Tibial nerve (tissue), 4 donors: ENCODE measurements around the gene MOB3A. TPM values are rescaled to one million over a fixed set of nuclear protein-coding genes. Genes with fewer than 3 reads are reported as not detected.

Experiments
- DNase-seq, 2 donors: peaks; one replicate each; pipeline ENCODE4 v3.0.0-alpha.2; 2019; ENCODE audit warnings: low spot score in 2 of 2
- H3K27ac ChIP-seq, 4 donors: fragments of 200-600 bp; sonication (generic) in 3 of 4; one replicate each; pipeline ENCODE4 v1.5.1; 2017 to 2019; ENCODE audit warnings: mild to moderate bottlenecking in 1 of 4
- H3K27me3 ChIP-seq, 2 donors: fragments of 200-600 bp; sonication (generic) in 1 of 2; one replicate each; pipeline versions ENCODE4 v1.5.1 to v1.6.0; 2017 to 2019
- H3K36me3 ChIP-seq, 3 donors: fragments of 200-600 bp; sonication (generic); one replicate each; pipeline ENCODE4 v1.5.1; 2018 to 2019
- H3K4me1 ChIP-seq, 4 donors: fragments of 200-600 bp; sonication (generic) in 3 of 4; one replicate each; pipeline ENCODE4 v1.5.1; 2017 to 2019
- H3K4me3 ChIP-seq, 4 donors: fragments of 200-600 bp; sonication (generic) in 3 of 4; one replicate each; pipeline ENCODE4 v1.5.1; 2017 to 2019; ENCODE audit warnings: mild to moderate bottlenecking in 1 of 4, moderate library complexity in 1 of 4
- H3K9me3 ChIP-seq, 4 donors: fragments of 200-600 bp; sonication (generic) in 3 of 4; one replicate each; pipeline ENCODE4 v1.5.1; 2017 to 2019
- CTCF ChIP-seq, 5 experiments: fragments of 200-600 bp in 3 of 5; fragments of 450-650 bp in 2 of 5; sonication (generic) in 3 of 5; IDR thresholded peaks; one replicate each; pipeline ENCODE4 v1.5.1; 2016 to 2019; ENCODE audit warnings: antibody characterized with exemption in 5 of 5, mild to moderate bottlenecking in 3 of 5, moderate library complexity in 2 of 5
- EP300 ChIP-seq, 2 donors: sonication (generic); formaldehyde crosslinking; IDR thresholded peaks; one replicate each; pipeline ENCODE4 v1.6.1; 2017; ENCODE audit warnings: antibody characterized with exemption in 2 of 2, mild to moderate bottlenecking in 1 of 2
- POLR2A ChIP-seq, 2 donors: fragments of 450-650 bp; IDR thresholded peaks; one replicate each; pipeline ENCODE4 v1.6.1; 2017; ENCODE audit warnings: antibody characterized with exemption in 2 of 2, mild to moderate bottlenecking in 2 of 2, moderate library complexity in 2 of 2
- WGBS, 2 donors: methylation state at CpG; one replicate each; pipeline ENCODE4 v1.1.5; 2018; 5-methylcytosine and 5-hydroxymethylcytosine counted together
- total RNA-seq, 4 donors: library from RNA; depleted of rRNA; stranded (reverse); fragments of >200 nt; gene quantifications; one replicate each; pipeline ENCODE4 v1.1.0, GENCODE V29; 2016

MOB3A gene
- total RNA-seq, 4 donors from 2014 or later: 31.7 to 70.8 (median 35.2) TPM

DNA sequence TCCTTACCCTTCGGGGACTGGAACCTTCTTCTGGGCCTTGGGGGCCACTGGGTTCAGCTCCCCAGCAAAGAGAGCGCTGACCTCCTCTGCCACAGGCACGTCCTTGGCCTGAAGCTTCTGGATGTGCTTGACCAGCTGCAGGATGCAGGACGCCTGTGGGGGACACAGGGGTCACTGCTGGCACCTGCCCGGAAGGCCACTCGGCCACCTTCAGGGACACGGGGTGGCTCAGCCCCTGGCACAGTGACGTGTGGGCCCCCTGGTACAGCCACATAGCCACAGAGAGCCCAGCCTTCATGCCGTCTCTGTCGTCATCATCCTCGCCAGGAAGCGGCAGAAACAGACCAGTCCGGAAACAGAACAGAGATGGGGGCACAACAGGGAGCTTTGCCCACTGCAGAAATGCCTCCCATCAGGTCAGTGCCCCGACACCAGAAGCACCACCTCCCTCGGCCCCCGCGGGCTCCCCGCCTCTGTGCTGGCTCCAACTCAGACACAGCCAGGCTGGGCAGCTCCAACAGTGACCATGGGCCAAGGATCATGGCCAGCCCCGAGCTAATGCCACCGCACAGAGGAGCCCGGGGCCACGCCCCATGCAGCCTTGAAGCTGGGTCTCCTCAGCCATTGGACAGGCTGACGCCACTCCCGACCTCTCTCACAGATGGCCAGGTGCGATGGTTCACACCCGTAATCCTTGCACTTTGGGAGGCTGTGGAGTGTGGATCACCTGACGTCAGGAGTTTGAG, 21.3 kb upstream of the MOB3A start:
- no peak for DNase-seq
- 94% methylated on average over 19 of the region's 27 CpGs for WGBS, 2 donors
- Histone ChIP-seq H3K27me3 (no peaks in the 10 kb centered on the region), H3K9me3 (no peaks in the 10 kb centered on the region), H3K27ac (no peak overlapping the region), H3K4me1 (peaks cover 0 to 2% (median 0%) of the 10 kb centered on the region in 4 donors), H3K4me3 (no peak overlapping the region), H3K36me3 (peaks cover 11 to 100% (median 76%) of the 10 kb centered on the region in 3 donors)
- TF ChIP-seq EP300 (IDR thresholded peaks at IDR 0.05) (no peak), CTCF (IDR thresholded peaks at IDR 0.05) (no peak), POLR2A (IDR thresholded peaks at IDR 0.05) (no peak)

DNA sequence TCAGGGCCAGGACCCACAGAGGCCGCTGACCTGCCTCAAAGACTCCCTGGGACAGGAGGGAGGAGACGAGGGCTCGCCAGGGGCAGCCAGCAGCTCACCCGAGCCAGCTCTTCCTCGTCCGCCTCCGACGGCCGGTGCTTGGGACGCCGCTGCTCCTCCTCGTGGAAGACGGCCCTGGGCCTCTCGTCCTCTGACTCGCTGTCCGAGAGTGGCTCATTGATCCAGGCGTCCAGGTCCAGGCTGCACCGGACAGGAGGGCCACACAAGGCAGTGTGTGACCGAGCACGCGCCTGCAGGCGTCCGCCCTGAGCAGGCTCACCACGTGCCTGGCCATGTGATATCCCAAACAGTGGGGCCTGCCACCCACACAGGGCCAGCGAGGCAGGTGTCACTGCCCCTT, 20.4 kb upstream of the MOB3A start:
- peaks cover 11 to 100% (median 70%) of the 10 kb centered on the region in 3 donors for H3K36me3 ChIP-seq
- no peak for DNase-seq

GRCh38 chr19:2115911-2116426, 19.8 kb upstream of the MOB3A start:
- H3K27ac ChIP-seq: no peak overlapping the region
- no peak for DNase-seq
- H3K9me3 ChIP-seq: no peaks in the 10 kb centered on the region
- H3K27me3 ChIP-seq: no peaks in the 10 kb centered on the region
- H3K36me3 ChIP-seq: peaks cover 15 to 100% (median 71%) of the 10 kb centered on the region in 3 donors
- TF ChIP-seq CTCF (IDR thresholded peaks at IDR 0.05) (no peak), EP300 (IDR thresholded peaks at IDR 0.05) (no peak), POLR2A (IDR thresholded peaks at IDR 0.05) (no peak)
- peaks cover 0 to 2% (median 0%) of the 10 kb centered on the region in 4 donors for H3K4me1 ChIP-seq
- no peak overlapping the region for H3K4me3 ChIP-seq
- WGBS, 2 donors: 88% methylated on average over 11 to 24 of the region's 24 CpGs

More for the DNA sequence above, 20.4 kb upstream of the MOB3A start:
- Histone ChIP-seq H3K4me1 (peaks cover 0 to 2% (median 0%) of the 10 kb centered on the region in 4 donors), H3K27me3 (no peaks in the 10 kb centered on the region), H3K27ac (no peak overlapping the region), H3K9me3 (no peaks in the 10 kb centered on the region), H3K4me3 (no peak overlapping the region)
- TF ChIP-seq CTCF (IDR thresholded peaks at IDR 0.05) (no peak), EP300 (IDR thresholded peaks at IDR 0.05) (no peak), POLR2A (IDR thresholded peaks at IDR 0.05) (no peak)
- WGBS, 2 donors: 88 to 92% methylated on average over 16 to 25 of the region's 25 CpGs

DNA sequence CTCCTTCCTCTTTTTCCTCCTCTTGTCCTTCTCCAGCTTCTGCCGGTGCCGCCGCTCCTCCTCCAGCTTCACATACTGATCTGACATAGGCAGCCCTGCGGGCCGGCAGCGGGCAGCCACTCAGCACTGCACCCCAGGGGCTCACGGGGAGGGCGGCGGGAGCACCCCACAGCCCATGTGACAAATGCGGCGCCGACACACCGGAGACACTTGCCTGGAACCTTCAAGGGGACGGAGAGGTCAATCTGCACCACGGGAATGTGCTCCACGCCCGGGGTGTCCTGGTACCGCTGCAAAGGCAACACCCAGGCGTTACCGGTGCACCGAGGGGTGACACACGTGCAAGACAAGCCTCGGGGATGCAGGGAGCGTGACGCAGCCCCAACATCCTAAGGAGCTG, 19.2 kb upstream of the MOB3A start:
- Histone ChIP-seq H3K4me1 (peaks cover 0 to 2% (median 0%) of the 10 kb centered on the region in 4 donors), H3K9me3 (no peaks in the 10 kb centered on the region), H3K36me3 (peaks cover 13 to 100% (median 71%) of the 10 kb centered on the region in 3 donors), H3K27me3 (no peaks in the 10 kb centered on the region), H3K4me3 (no peak overlapping the region), H3K27ac (no peak overlapping the region)
- DNase-seq: no peak
- 91 to 92% methylated on average over 15 to 21 of the region's 25 CpGs for WGBS, 2 donors
- TF ChIP-seq POLR2A (IDR thresholded peaks at IDR 0.05): no peak
- TF ChIP-seq CTCF (IDR thresholded peaks at IDR 0.05): no peak
- no peak for TF ChIP-seq EP300 (IDR thresholded peaks at IDR 0.05)

DNA sequence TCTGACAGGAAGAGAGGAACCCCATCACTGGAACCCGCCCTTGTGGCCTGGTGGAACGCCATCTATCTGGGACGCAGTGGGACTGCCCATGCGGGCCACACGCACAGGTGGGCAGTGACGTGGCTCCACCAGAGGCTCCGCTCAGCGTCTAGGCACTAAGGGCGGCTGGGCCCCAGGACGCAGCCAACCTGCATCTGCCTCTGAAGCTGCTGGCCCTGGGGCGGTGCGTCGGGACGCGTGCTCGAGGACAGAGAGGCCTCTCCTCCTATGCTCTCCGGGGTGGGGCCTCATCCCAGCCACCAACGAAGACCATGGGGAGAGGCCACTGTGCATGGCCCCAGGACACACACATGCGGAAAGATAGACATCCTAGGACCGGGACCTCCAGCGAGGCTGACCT, 18.7 kb upstream of the MOB3A start:
- H3K36me3 ChIP-seq: peaks cover 11 to 100% (median 74%) of the 10 kb centered on the region in 3 donors
- no peak for DNase-seq
- H3K27ac ChIP-seq: peak overlapping the region in 1 of 4 donors; percentile 19
- H3K9me3 ChIP-seq: no peaks in the 10 kb centered on the region
- 86 to 91% methylated on average over 7 to 21 of the region's 21 CpGs for WGBS, 2 donors
- TF ChIP-seq CTCF (IDR thresholded peaks at IDR 0.05) (no peak), POLR2A (IDR thresholded peaks at IDR 0.05) (no peak), EP300 (IDR thresholded peaks at IDR 0.05) (no peak)
- H3K27me3 ChIP-seq: no peaks in the 10 kb centered on the region
- no peak overlapping the region for H3K4me3 ChIP-seq
- peaks cover 0 to 2% (median 0%) of the 10 kb centered on the region in 4 donors for H3K4me1 ChIP-seq
